OCI-LY3 (cell line): ENCODE results near the gene NSD1.

Source experiments
- EZH2phosphoT487 ChIP-seq: fragments of 200-600 bp; shearing (Covaris generic); IDR thresholded peaks from 2 replicates; pipeline ENCODE4 v1.6.1; 2018; ENCODE audit warnings: antibody characterized with exemption, mixed run types, low read depth
- TF ChIP-seq, protein P1 (sequence below): fragments of 200-600, 300-600 bp; sonication (generic); IDR thresholded peaks from 2 replicates; pipeline ENCODE4 v1.5.1; 2014; ENCODE audit warnings: antibody characterized with exemption, low read length, low read depth

DNA sequence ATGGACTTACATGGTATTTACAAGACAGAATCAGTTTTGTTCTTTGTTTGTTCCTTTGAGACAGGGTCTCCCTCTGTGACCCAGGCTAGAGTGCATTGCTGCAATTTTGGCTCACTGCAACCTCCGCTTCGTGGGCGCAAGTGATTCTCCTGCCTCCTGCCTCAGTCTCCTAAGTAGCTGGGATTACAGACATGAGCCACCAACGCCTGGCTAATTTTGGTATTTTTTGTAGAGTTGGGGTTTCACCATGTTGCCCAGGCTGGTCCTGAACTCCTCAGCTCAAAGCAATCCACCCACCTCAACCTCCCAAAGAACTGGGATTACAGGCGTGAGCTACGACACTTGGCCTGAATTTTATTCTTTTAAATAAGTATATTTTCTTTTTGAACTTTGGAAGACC lies 142.3 kb downstream of the NSD1 start:
- TF ChIP-seq, protein P1, sequence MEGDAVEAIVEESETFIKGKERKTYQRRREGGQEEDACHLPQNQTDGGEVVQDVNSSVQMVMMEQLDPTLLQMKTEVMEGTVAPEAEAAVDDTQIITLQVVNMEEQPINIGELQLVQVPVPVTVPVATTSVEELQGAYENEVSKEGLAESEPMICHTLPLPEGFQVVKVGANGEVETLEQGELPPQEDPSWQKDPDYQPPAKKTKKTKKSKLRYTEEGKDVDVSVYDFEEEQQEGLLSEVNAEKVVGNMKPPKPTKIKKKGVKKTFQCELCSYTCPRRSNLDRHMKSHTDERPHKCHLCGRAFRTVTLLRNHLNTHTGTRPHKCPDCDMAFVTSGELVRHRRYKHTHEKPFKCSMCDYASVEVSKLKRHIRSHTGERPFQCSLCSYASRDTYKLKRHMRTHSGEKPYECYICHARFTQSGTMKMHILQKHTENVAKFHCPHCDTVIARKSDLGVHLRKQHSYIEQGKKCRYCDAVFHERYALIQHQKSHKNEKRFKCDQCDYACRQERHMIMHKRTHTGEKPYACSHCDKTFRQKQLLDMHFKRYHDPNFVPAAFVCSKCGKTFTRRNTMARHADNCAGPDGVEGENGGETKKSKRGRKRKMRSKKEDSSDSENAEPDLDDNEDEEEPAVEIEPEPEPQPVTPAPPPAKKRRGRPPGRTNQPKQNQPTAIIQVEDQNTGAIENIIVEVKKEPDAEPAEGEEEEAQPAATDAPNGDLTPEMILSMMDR = no peak
- no peak for TF ChIP-seq EZH2phosphoT487
